ENCODE measurements around the gene PPP1R14C.

The PPP1R14C gene

GRCh38 chr6:150224820-150225219 is 82.0 kb downstream of the PPP1R14C start:
- no peak for ATAC-seq

- ATAC-seq = no peak
These were observed 84.4 kb downstream of the PPP1R14C start for GRCh38 chr6:150227281-150227680.

DNA sequence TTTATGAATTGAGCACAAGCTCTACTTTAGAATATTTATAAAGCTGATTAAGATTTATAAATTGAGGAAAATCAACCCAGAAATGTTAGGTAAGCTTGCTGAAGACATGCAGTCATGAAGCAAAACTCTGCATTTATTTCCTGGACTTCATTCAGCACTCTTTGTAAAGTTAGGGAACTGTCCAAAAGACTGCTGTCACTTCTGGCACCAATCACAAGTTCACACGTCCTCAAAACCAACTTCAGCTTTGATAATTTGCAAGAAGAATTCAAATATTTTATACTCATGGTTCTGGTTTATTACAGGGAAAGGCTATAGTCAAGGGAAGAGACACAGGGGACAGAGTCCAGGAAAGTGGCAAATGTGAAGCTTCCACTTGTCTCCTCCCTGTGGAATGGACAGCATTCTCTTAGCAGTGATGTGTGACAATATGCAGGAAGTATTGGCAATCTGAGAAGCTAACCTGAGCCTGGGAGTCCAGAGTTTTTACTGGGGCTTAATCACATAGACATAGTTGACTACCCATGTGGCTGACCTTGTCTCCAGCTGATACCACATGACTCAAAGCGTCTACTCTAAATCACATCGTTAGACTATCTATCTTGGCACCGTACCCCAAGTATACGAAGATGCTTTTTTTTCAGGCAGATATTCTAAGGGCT is 85.4 kb downstream of the PPP1R14C start:
- no peak for ATAC-seq

GRCh38 chr6:150229436-150230163 is 86.8 kb downstream of the PPP1R14C start:
- ATAC-seq = no peak

DNA sequence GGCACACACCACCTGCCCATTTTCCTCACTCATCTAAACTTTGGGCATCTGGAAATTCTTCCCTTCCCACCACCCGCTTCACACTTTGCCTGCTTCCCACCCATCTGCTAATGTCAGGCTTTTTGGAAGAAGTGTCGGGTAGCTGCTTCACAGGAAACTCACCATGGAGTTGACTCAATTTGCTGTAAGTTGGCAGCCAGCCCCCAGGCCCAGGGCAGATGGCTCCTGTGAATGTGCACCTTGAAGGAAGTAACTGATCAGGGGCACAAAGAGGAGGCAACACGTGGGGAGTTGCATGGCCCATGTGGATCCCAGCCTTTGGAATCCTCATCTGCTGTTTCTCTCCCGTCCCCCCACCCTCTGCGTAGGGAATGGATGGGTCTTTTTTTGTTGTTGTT is 87.3 kb downstream of the PPP1R14C start:
- no peak for ATAC-seq

GRCh38 chr6:150230832-150231524 is 88.1 kb downstream of the PPP1R14C start:
- no peak for ATAC-seq

DNA sequence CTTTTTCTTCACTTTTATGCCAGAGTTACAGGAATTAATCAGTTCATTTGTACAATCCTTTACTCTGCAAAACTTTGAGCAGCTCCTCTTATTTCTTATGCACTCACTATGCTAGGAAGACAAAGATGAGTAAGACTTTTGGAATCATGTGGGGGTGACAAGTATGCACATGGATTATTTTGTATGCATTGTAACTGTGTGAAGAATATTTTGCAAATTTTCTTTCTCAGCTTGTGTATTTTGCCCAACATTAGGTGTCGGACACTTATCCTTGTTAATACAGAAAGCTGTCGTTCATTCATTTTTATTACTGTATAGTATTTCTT is 88.6 kb downstream of the PPP1R14C start:
- ATAC-seq = no peak

DNA sequence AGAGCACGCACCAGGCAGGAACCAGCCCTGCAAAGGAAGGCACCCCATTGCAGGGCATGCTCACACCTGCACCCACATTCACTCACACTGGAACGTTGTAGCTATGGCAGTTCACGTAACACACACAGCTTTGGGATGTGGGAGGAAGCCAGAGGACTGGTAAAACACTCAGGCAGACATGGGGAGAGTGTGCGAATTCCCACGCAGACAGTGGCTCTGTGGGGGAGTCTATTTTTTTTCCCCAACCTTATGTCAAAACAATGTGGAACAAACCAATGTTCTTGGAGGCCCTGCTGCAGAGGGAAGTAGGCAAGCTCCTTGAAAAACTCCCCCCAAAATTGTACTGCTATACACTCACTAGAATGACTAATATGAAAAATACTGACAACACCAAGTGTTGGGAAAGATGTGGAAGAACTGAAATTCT is 91.0 kb downstream of the PPP1R14C start:
- no peak for ATAC-seq

DNA sequence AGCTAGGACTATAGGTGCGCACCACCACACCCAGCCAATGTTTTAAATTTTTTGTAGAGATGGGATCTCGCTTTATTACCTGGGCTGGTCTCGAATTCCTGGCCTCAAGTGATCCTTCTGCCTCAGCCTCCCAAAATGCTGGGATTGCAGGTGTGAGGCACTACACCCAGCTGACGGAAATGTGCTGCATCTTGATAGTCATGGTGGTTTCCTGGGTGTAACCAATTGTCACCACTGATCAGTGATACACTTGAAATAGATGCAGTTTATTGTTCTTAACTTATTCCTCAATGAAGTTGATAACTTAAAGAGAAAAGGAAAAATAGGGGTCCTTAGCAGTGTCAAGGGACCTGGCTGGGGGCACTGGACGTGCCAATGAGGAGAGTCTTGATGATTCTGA is 92.4 kb downstream of the PPP1R14C start:
- ATAC-seq = no peak

- no peak for ATAC-seq
These were observed 93.3 kb downstream of the PPP1R14C start for GRCh38 chr6:150236114-150236513.

DNA sequence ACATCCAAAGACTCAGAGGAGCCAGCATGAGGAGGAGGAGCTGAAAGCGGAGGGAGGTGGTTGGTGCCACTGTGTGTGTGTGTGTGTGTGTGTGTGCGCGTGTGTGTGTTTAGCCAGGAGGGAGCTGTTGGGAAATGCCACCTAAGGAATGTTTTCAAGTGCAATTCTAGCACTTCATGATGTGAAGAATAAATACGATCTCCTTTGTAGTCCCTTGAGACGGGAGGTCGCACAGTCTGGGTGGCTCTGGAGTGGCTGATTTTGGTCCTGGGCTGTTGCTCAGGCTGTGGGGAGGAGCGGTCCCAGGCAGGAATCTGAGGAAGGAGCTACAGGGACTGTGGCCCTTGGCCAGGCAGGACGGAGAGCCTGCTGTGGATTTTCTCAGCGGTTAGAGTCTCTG is 93.7 kb downstream of the PPP1R14C start:
- no peak for ATAC-seq

GRCh38 chr6:150237626-150238025 is 94.8 kb downstream of the PPP1R14C start:
- ATAC-seq = no peak

DNA sequence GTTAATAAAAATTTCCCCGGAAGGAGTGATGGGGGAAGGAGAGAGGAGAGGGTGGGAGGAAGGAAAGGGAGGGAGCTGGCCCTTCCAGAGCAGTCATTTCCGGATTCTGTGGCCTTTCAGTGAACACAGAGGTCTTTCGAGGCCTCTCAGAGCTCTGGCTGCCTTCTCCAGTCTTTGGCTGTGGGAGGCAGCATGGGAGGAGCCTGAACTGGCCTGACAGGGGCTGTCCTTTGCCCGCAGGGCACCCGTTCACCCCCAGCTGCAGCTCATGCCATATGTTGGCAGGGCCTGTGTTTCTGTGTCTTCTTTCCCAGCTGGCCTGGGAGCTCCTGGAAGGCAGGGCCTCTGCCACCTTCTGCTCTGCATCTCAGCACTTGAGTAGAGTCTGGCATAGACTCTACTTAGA is 95.5 kb downstream of the PPP1R14C start:
- ATAC-seq = no peak

- ATAC-seq = no peak
These were observed 96.1 kb downstream of the PPP1R14C start for GRCh38 chr6:150238846-150239407.

DNA sequence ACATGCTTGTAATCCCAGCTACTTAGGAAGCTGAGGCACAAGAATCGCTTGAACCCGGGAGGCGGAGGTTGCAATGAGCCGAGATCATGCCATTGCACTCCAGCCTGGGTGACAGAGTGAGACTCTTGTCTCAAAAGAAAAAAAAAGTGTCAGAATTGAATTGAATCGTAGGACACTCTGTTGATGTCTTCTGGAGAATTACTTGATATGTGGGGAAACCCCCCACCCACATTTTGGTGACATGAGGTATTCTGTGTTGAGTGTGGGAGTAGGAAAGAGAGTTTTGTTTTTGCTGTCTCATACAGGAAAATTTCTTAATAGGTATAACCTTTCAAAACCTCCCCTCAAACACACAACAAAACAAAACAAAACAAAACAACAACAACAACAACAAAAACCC is 98.9 kb downstream of the PPP1R14C start:
- ATAC-seq = peak; percentile 51 to 82

GRCh38 chr6:150243620-150244314 is 100.9 kb downstream of the PPP1R14C start:
- ATAC-seq = no peak

DNA sequence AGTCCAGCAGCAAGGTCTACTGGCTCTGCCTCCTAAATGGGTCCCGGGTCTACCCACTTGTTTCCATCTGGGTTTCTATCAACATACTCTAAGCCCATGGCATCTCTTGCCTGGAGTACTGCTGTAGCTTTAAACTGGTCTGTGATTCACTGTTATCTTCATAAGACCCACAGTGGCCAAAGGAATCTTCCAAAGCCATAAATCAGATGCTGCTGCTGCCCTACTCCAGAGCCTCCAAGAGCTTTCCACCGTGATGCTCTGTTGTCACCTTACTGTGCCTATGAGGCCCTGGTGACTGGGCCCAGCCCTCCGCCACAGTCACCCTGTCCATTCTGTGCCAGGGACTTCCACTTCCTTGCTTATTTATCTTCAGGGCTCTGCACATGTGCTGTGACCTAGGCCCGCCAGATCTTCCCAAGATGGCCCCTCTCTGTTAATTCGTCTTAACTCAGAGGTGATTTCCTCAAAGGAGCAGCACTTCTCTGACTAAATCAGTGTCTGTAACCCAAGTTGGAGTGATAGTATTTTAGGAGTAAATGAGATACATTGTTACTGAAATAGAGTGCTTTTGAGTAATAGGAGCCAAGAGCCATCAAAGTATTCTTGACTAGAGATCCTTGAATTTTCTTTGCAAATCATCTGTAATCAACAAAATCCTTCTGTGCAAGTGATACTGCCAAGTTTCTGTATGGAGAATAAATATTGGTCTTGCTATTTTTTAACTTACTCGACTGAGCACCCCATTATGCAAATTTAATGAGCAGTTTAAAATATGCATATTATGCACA is 102.5 kb downstream of the PPP1R14C start:
- no peak for ATAC-seq

- no peak for ATAC-seq
These were observed 105.0 kb downstream of the PPP1R14C start for GRCh38 chr6:150247803-150248202.

GRCh38 chr6:150248300-150248699 is 105.5 kb downstream of the PPP1R14C start:
- no peak for ATAC-seq

DNA sequence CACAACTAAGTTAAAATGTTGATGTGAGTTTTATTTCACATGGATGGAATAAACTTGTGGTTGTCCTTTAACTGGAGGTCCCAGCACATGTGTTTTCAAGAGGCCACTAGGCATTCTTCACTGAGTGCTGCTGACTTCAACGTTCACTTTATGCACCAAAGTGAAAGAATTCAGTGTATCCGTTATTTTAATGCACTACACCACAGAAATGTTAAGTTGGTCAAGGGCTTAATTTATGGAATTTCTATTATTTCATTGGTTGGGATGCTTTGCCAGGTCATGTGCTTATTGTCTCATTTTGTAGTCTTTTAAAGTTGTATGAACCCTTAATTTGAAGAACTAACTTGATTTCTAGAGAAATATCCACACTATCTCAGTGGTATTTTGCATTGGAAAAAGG is 106.4 kb downstream of the PPP1R14C start:
- ATAC-seq = no peak

- ATAC-seq = no peak
These were observed 108.0 kb downstream of the PPP1R14C start for GRCh38 chr6:150250826-150251225.

GRCh38 chr6:150251566-150252186 is 108.8 kb downstream of the PPP1R14C start:
- no peak for ATAC-seq
